Uterus (tissue), 4 donors: ENCODE data around the gene CTSC. TPM values are rescaled to one million over a fixed set of nuclear protein-coding genes. Genes with fewer than 3 reads are reported as not detected.

Experiments
- DNase-seq, 2 donors: peaks; one replicate each; pipeline ENCODE4 v3.0.0-alpha.2; 2019 to 2020
- H3K27ac ChIP-seq, 2 donors: fragments of 200-600 bp; sonication (generic); 1 replicate in 1 of 2; 2 replicates in 1 of 2; pipeline ENCODE4 v1.5.1; 2016 to 2018
- H3K27me3 ChIP-seq, 2 donors: fragments of 200-600 bp; sonication (generic); one replicate each; pipeline ENCODE4 v1.5.1; 2018 to 2019; ENCODE audit warnings: control low read depth in 1 of 2
- H3K36me3 ChIP-seq, 2 donors: fragments of 200-600 bp; sonication (generic); one replicate each; pipeline ENCODE4 v1.5.1; 2019; ENCODE audit warnings: control low read depth in 1 of 2
- H3K4me1 ChIP-seq, 2 donors: fragments of 200-600 bp; sonication (generic); one replicate each; pipeline ENCODE4 v1.5.1; 2018 to 2019; ENCODE audit warnings: control low read depth in 1 of 2
- H3K4me3 ChIP-seq, 2 donors: fragments of 200-600 bp; sonication (generic); 1 replicate in 1 of 2; 2 replicates in 1 of 2; pipeline ENCODE4 v1.5.1; 2018 to 2019; ENCODE audit warnings: mild to moderate bottlenecking in 1 of 2
- H3K9me3 ChIP-seq, 2 donors: fragments of 200-600 bp; sonication (generic); one replicate each; pipeline ENCODE4 v1.5.1; 2019; ENCODE audit warnings: control low read depth in 1 of 2
- POLR2A ChIP-seq, 2 donors: fragments of 450-650 bp; IDR thresholded peaks; one replicate each; pipeline ENCODE4 v1.6.1; 2016; ENCODE audit warnings: antibody characterized with exemption in 2 of 2, mild to moderate bottlenecking in 1 of 2, moderate library complexity in 1 of 2
- intact Hi-C: fragments of 100-400 bp; cut with DNase I; formaldehyde crosslinking; loops from one replicate; pipeline ENCODE4 v1.15.1; 2023; ENCODE audit warnings: low total_unique reads
- total RNA-seq, 4 donors: library from RNA; depleted of rRNA in 3 of 4; stranded (reverse); fragments of >200 nt in 3 of 4; gene quantifications; one replicate each; pipeline versions ENCODE4 v1.1.0 to v1.2.4, GENCODE V29; 2014 to 2023
- TF ChIP-seq, protein P1 (sequence below), 4 experiments: fragments of 200-600 bp in 2 of 4; fragments of 450-650 bp in 2 of 4; sonication (generic) in 2 of 4; IDR thresholded peaks; one replicate each; pipeline ENCODE4 v1.5.1; 2016 to 2019; ENCODE audit warnings: antibody characterized with exemption in 4 of 4, mild to moderate bottlenecking in 2 of 4, moderate library complexity in 1 of 4
- donor health status: DM: yes; HTN: yes; CAD: no.

Gene CTSC
- total RNA-seq, 4 donors from 2014 or later = 28.8 to 182 (median 36.3) TPM

DNA sequence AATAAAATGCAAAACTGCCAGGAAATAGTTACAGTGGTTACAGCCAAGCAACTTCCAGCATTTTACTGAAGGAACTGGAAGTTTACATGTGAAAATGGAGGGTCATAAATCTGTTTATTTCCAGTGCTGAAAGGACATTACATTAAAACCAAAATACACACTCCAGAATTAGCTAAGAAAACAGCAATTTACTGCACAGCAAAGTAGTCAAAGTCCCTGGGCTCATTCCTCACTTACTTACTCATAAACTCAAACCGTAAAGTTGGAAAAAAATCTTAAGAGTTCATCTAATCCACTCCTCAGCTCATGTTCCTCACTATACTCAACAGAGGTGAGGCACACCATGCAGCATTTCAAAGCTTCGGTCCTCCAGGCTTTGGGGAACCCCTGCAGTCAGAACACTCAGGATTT, 17.4 kb downstream of the CTSC start:
- no peaks in the 10 kb centered on the region for H3K9me3 ChIP-seq
- no peaks in the 10 kb centered on the region for H3K4me1 ChIP-seq
- H3K27me3 ChIP-seq = no peaks in the 10 kb centered on the region
- no peak overlapping the region for H3K4me3 ChIP-seq
- H3K27ac ChIP-seq = peak overlapping the region in 1 of 2 donors; percentile 57
- TF ChIP-seq POLR2A (IDR thresholded peaks at IDR 0.05) = no peak
- TF ChIP-seq, protein P1, sequence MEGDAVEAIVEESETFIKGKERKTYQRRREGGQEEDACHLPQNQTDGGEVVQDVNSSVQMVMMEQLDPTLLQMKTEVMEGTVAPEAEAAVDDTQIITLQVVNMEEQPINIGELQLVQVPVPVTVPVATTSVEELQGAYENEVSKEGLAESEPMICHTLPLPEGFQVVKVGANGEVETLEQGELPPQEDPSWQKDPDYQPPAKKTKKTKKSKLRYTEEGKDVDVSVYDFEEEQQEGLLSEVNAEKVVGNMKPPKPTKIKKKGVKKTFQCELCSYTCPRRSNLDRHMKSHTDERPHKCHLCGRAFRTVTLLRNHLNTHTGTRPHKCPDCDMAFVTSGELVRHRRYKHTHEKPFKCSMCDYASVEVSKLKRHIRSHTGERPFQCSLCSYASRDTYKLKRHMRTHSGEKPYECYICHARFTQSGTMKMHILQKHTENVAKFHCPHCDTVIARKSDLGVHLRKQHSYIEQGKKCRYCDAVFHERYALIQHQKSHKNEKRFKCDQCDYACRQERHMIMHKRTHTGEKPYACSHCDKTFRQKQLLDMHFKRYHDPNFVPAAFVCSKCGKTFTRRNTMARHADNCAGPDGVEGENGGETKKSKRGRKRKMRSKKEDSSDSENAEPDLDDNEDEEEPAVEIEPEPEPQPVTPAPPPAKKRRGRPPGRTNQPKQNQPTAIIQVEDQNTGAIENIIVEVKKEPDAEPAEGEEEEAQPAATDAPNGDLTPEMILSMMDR (IDR thresholded peaks at IDR 0.05) = no peak
- intact Hi-C loops = no loop called here
- DNase-seq = no peak
- no peaks in the 10 kb centered on the region for H3K36me3 ChIP-seq

DNA sequence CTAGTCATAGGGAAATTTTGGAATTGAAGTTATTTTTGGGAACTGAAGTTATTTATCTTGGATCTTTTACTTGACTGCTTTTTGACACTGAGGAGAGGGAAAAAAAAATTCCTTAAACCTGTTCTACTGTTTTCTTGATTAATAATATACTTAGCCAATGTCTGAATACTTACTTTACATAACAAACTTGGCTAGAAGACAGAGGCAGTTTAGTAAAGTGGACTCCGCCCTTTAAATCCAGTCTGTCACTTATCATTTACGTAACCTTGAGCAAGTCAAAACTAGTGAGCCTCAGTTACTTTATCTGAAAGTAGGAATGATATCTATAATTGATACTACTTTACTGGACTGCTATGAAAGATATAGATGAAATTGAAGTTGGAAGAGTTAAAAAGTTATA, 19.5 kb downstream of the CTSC start:
- H3K36me3 ChIP-seq = no peaks in the 10 kb centered on the region
- H3K4me1 ChIP-seq = no peaks in the 10 kb centered on the region
- no peaks in the 10 kb centered on the region for H3K27me3 ChIP-seq
- no peak overlapping the region for H3K4me3 ChIP-seq
- intact Hi-C loops = no loop called here
- TF ChIP-seq POLR2A (IDR thresholded peaks at IDR 0.05) = no peak
- TF ChIP-seq, protein P1 (IDR thresholded peaks at IDR 0.05) = no peak
- no peak for DNase-seq
- no peaks in the 10 kb centered on the region for H3K9me3 ChIP-seq
- H3K27ac ChIP-seq = no peak overlapping the region

DNA sequence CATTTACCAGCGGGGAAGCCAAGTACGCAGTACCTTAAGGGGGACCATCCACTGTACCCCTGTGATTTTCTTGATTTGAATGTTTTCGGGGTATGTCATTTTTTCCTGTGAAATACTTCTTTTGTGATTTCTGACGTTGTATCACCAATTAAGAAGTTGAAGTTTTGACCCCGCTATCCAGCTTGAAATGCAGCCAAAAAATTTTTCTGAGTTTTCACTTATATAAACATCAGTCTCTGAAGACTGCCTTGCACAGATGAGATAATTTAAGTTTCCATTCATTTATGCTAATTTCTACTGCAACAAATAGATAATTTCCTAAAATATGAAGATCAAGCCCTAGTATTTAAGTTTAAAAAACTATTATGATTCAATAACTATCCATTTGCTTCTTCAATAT, 20.0 kb downstream of the CTSC start:
- TF ChIP-seq, protein P1 (IDR thresholded peaks at IDR 0.05) = no peak
- TF ChIP-seq POLR2A (IDR thresholded peaks at IDR 0.05) = no peak
- Histone ChIP-seq H3K4me3 (no peak overlapping the region), H3K36me3 (no peaks in the 10 kb centered on the region), H3K4me1 (no peaks in the 10 kb centered on the region), H3K27me3 (no peaks in the 10 kb centered on the region), H3K9me3 (no peaks in the 10 kb centered on the region), H3K27ac (no peak overlapping the region)
- DNase-seq = no peak
- intact Hi-C loops = no loop called here

DNA sequence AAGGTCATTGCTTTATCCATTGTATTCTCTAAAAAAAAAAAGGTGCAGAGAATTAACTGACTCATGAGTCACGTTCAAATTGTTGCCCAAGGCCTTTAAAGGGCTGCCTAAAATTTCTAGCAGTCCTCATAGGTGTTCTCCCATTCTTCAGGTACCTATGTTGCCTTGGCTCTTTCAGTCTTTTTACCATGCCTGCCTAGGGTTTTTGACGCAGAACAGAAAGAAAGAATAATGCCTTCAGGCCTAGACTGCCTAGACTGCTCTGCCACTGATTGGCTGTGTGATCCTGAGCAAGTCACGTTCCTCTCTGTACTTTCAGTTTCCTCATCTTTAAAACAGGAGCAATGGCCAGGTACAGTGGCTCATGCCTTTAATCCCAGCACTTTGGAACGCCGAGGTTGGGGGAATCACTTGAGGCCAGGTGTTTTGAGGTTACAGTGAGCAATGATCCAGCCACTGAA, 21.5 kb downstream of the CTSC start:
- H3K9me3 ChIP-seq = no peaks in the 10 kb centered on the region
- no peak overlapping the region for H3K27ac ChIP-seq
- intact Hi-C loops = no loop called here
- no peak for DNase-seq
- H3K4me3 ChIP-seq = no peak overlapping the region
- TF ChIP-seq, protein P1 (IDR thresholded peaks at IDR 0.05) = no peak
- TF ChIP-seq POLR2A (IDR thresholded peaks at IDR 0.05) = no peak
- no peaks in the 10 kb centered on the region for H3K27me3 ChIP-seq
- no peaks in the 10 kb centered on the region for H3K4me1 ChIP-seq
- H3K36me3 ChIP-seq = no peaks in the 10 kb centered on the region

DNA sequence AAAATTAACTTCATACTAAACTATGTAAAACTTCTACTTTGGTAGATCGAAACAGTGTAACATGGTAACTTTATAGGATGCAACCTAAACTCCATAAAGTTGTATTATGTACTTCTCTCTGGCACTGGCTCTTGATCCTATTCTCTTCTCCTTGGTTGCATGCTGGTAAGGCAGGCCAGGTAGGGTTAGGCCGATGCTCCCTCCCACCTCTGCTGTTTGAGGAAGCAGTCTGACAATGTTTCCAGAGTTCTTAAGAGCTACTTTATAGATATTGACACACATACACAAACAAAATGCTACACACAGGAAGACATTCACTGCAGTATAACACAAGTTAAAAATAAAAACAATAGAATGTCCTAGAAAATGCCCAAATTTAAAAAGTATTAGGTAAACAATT, 22.5 kb downstream of the CTSC start:
- Histone ChIP-seq H3K9me3 (no peaks in the 10 kb centered on the region), H3K36me3 (no peaks in the 10 kb centered on the region), H3K4me3 (no peak overlapping the region), H3K27ac (no peak overlapping the region), H3K27me3 (no peaks in the 10 kb centered on the region), H3K4me1 (no peaks in the 10 kb centered on the region)
- TF ChIP-seq POLR2A (IDR thresholded peaks at IDR 0.05) = no peak
- TF ChIP-seq, protein P1 (IDR thresholded peaks at IDR 0.05) = no peak
- DNase-seq = no peak
- intact Hi-C loops = no loop called here
